GM19468 (cell line): ENCODE results near the gene LDLRAD4.

ENCODE experiments used
- ATAC-seq: cut with Tn5 transposase; IDR thresholded peaks from one replicate; pipeline ENCODE4 v1.9.1; 2021; ENCODE audit warnings: mild to moderate bottlenecking, moderate library complexity, moderate number of reproducible peaks; ENCODE audit not compliant: unreplicated experiment; ENCODE audit errors: extremely low read depth

LDLRAD4 gene

DNA sequence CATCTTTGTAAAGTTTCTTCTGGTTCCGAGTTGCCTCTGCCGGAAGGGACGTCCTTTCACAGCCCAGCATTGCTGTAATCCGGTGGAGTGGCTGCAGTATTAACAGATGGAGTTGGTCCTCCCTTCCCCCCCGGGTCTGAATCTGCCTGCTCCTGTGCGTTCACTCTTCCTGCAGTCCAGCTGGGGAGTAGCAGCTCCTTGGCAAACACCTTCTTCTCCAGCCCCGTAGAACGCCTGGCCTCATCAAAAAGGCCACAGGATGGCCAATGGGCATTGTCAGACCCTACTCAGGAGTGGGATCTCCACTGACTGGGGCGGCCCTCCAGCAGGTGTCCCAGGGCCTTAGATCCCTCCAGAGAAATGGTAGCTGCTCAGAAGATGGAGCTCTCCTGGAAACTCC lies 273.8 kb downstream of the LDLRAD4 start:
- no peak for ATAC-seq

GRCh38 chr18:13493079-13493478 lies 274.5 kb downstream of the LDLRAD4 start:
- no peak for ATAC-seq

DNA sequence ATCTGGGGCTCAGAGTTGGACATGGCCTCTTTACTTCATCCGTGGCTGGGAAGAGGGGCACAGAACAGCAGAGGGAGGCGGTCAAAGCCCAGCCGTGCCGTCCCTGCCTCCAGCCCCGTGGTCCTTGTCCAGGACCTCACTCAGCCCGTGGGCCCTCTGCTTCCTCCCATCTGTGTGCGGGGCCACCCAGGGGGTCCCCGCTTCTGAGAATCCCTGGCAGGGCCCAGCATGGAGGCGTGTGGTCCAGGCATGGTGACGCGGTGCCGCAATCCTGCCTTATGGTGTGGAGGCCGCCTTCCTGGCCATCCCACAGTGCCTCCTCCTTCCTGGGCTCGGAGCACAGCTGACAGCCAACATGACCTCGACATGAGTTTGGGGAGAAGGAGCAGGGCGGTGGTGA lies 275.2 kb downstream of the LDLRAD4 start:
- no peak for ATAC-seq

- ATAC-seq = no peak
Measured at GRCh38 chr18:13494871-13495445, 276.4 kb downstream of the LDLRAD4 start.

GRCh38 chr18:13495961-13496360 lies 277.4 kb downstream of the LDLRAD4 start:
- ATAC-seq = no peak

DNA sequence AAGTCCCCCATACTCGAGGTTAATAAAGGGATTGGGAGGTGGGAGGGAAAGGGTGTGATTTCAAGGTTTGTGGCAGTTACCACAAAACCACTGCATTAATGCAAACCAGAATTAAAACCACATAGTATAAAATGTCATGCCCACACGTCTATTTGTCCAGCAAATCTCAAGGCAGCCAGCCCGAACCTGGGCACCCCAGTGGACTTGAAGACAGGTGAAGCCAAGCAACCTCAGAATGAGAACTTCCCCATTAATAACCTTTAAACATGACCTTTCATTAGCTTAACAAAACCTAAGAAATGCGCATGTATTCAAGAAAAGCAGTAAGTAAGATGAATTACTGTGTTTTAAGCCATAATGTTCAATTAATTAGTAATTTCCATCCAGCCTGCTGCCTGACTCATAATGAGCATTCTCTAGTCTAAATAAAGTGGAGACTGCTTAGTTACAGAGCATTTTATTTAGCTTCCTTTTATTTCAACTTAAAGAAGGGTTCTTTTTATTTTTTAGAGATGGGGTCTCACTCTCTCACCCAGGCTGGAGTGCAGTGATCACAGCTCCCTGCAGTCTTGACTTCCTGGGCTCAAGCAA lies 278.2 kb downstream of the LDLRAD4 start:
- no peak for ATAC-seq

GRCh38 chr18:13499803-13500202 lies 281.2 kb downstream of the LDLRAD4 start:
- no peak for ATAC-seq

- ATAC-seq = no peak
Measured at GRCh38 chr18:13500227-13500865, 281.8 kb downstream of the LDLRAD4 start.

- no peak for ATAC-seq
Measured at GRCh38 chr18:13500869-13501542, 282.4 kb downstream of the LDLRAD4 start.

GRCh38 chr18:13501543-13501887 lies 283.0 kb downstream of the LDLRAD4 start:
- no peak for ATAC-seq

DNA sequence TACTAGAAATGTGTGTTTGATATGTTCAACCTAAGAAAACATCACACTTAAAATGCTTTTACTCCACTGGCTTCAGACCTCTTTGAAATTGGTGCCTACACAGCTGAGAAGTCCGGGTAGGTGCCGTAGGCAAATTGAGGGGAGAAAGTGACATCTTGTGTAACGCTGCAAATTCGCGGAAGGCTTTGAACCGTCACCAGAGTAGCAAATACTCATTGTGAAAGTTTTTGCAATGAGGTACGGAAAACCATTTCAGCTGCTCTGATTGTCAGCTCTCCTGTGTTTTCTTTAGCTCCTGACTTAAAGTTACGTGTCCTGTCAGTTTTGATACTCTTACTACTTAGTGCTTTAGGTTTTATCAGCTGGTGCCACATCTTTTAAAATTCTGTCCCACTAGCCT lies 283.3 kb downstream of the LDLRAD4 start:
- peak; percentile 87 for ATAC-seq

- no peak for ATAC-seq
Measured at GRCh38 chr18:13502585-13502984, 284.0 kb downstream of the LDLRAD4 start.

DNA sequence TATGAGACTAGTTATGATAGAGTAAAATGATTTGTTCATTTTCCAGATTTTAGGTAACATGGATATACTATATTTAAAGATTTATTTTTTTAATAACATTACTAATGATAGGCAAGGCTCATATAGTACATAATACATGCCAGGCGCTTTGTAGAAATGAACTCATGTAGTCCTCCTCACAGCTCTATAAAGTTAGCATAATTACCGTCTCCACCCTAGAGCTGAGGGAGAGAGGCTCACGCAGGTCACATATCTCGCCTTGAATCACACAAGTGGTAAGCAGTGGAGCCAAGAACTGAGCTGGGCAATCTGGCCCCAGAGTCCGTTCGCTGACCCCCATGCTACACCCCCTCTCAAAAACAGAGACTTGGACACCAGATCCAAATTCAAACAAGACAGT lies 285.3 kb downstream of the LDLRAD4 start:
- no peak for ATAC-seq

GRCh38 chr18:13505780-13506345 lies 287.3 kb downstream of the LDLRAD4 start:
- no peak for ATAC-seq

DNA sequence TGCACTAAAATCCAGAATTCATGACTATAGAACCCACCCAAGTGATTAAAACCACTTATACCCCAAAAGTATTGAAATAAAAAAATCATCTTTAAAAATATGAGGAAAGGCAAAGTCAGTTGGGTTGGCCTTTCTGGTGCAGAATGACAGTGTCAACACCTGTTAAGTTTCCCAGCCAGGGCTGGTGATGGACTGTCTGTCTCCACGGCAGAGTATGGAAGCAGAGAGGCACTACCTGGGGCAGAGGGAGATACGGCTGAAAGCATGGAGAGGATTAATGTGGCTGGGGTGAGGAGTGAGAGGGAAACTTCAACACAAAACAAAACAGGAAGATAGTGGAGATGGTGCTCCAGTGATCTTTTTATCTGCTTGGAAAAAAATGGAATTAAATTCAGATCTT lies 292.0 kb downstream of the LDLRAD4 start:
- ATAC-seq = no peak

DNA sequence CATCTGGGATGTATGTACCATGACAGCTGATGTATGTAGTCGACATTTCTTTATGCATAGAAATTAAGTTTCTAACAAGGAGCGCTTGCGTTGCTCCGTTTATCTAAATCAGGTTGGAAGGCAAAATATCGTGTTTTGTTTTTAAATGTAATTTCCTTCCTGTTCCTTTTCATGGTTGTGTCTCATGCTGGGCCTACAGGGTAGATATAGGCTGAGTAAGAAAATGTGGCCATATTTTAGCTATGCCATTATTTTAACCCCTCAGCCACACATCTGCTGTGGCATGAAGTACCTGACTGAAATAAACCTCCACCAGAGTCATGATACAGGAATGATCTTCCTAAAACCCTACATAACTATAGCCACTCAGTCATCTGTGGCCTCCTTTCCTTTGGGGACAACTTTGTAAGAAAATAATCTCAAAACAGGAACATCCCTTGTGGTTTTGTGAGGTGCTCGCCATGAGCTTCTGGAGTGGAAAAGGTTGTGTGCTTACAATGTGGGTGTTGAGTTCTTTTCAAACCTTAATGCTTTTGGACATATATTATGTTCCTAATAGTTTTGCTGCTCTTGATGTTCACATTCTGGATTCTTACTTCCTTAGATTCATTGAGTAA lies 293.5 kb downstream of the LDLRAD4 start:
- no peak for ATAC-seq

GRCh38 chr18:13513021-13513420 lies 294.5 kb downstream of the LDLRAD4 start:
- no peak for ATAC-seq

GRCh38 chr18:13513481-13513880 lies 294.9 kb downstream of the LDLRAD4 start:
- ATAC-seq = no peak

DNA sequence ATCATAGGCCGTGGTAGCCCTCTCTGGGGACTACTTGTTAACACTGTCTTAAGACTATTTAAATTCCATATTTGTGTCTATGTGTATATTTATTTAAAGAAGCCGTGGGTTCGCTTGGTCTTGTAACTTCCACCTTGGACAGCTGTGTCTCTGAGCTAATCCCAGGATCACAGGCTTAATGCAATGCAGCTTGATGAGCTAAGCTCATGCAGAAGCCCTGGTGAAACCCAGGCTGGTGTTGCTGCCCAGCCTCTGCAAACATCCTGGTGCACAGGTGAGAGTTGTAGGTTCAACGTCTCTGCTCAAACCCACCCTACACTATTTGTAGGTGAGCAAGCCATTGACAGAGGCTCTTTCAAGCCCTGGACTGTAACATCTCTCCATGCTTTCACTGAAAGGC lies 296.0 kb downstream of the LDLRAD4 start:
- ATAC-seq = no peak

DNA sequence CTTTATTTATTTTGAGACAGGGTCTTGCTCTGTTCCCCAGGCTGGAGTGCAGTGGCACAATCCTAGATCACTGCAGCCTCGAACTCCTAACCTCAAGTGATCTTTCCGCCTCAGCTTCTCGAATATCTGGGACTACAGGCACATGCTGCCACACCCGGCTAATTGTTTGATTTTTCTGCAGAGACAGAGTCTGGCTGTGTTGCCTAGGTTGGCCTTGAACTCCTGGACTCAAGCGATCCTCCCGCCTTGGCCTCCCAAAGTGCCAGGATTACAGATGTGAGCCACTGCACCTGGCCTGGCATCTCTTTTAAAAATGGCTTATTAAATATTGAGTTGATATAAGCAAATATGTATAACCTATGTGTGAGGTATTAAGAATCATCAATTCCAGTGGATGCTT lies 298.3 kb downstream of the LDLRAD4 start:
- ATAC-seq = no peak

DNA sequence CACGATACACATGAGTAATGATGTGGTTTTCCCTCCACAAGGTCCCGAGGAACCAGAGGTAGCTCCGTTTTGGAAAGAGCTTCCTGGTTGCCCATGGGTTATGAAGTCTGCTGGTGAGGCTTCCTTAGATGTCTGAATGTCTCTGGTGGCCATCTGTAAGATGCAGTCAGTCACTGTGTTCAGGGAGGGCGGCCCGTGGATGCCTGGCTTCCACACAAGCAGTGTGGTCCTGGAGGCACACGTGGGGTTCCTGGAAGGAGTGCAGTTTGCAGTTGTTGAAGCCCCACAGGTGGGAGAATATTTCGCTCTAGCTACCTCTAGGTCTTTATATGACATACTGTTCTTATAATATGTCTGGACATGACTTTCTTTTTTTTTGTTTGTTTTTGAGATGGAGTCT lies 298.8 kb downstream of the LDLRAD4 start:
- ATAC-seq = no peak
